ENCODE data around the gene KDM5B. TPM values are rescaled to one million over a fixed set of nuclear protein-coding genes. Genes with fewer than 3 reads are reported as not detected.
A peak's percentile ranks its signal among the peaks of the same experiment; 100 is the strongest.
"Not testable (repeated sequence)": the region's sequence is repeated elsewhere in the genome, so short reads cannot be mapped to it uniquely, and the experiment has no call there.

KDM5B gene
- total RNA-seq, 1 donor: 103 TPM

DNA sequence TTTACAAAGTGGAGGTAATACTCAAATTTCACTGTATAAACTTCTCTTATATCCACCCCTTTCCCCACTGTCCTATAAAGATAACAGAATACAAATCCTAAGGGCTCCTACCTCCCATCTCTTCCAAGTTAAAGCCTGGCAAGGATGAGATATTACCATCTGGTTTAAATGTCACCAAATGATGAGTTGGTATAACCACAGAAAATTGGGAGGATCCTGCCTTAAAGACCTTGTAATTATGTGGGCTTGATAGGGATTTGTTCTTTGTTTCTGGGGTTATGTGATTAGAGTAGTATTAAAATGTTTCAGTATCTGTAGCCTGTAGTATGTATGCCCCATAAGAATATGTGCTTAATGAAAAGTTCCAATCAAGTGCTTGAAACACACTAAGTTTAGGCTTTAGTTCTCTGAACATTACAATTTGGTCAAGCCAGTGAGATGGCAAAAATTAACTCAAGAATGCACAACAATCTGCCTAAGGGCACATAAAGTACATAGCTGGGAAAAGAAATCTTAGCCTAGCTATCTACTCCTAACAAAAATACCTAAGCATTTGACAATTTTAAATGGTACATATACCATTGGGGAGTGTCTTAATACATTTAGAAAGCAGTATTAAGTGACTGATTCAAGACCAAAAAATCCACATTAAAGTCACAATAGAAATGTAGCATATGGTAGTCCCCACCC is 14.0 kb downstream of the KDM5B start:
- DNase-seq (ENCODE audit: low read depth in 2 of 3, low spot score in 2 of 3): no peak

DNA sequence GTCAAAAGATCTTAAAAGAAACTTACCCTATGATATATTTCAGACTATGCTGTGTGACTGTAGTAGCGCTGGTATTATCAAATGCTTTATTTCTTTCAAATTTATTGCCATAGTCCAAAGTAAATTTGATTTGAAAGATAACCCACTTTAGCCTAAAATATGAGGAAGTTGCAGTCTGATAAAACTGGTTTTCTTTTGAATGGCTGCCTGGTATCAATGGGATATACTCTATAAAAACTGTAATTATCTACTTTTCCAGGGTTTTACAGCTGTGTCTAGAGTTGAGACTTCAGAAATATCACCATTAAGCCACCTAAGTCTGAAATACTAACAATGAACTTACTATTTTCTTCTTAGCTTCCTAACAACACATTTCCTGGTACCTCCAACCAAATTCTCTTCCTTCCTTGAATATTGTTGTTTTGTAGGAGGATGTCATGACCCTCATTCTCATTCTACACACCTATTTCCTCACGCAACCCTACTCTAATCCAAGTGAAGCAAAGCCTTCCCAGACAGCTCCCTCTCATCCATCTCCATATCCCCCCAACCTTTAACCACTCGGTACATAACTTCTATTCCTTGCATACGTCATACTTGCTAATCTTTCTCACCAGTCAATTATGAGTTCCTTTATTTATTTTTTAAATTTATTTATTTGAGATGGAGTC is 17.0 kb downstream of the KDM5B start:
- peak in 1 of 3 donors; percentile 20 for DNase-seq (ENCODE audit: low read depth in 2 of 3, low spot score in 2 of 3)

DNA sequence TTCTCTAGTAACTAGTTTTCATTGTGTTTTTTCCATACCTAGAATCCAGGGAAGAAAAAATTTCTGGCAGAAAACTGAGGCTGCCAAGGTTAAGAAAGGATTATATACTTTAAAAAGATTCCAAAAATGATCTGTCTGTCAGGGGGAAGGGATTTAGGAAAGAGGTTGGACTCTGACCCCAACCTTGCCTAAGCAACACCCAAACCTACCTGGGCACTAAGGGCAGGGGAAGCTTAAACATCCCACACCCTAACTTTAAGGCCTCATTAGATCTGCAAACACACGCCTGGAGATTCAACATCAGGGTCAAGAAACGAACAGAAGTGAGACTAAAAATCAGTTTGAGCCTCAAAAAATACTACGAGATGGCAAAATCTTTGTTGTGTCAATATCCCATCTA is 19.4 kb downstream of the KDM5B start:
- no peak for DNase-seq (ENCODE audit: low read depth in 2 of 3, low spot score in 2 of 3)

DNA sequence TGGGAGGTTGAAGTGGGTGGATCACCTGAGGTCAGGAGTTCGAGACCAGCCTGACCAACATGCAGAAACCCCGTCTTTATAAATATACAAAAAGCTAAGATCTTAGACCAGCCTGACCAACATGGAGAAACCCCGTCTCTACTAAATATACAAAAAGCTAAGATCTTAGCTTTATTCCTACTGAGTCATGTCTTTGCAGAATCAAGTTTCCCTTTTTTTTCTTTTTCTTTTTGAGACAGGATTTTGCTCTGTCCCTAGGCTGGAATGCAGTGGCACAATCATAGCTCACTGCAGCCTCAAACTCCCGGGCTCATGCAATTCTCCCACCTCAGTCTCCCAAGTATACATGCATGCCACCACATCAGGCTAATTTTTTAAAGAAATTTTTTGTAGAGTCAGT is 21.4 kb downstream of the KDM5B start:
- DNase-seq (ENCODE audit: low read depth in 2 of 3, low spot score in 2 of 3): no peak

DNA sequence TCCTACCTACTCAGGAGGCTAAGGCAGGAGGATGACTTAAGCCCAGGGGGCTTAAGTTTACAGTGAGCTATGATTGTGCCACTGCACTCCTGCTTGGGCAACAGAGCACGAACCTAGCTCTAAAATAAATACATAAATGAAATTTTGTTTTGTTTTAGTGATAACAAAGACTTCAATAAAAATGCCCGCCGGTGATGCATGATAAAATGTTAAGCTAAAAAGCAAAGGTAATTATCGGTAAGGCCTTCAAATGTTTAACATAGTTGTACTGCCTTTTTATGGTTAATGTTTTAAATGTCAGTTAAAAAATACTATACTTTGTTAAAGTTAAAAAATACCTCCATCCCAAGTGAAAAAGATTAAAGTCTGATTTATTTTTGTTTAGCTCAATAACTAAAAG is 27.0 kb downstream of the KDM5B start:
- no peak for DNase-seq (ENCODE audit: low read depth in 2 of 3, low spot score in 2 of 3)

DNA sequence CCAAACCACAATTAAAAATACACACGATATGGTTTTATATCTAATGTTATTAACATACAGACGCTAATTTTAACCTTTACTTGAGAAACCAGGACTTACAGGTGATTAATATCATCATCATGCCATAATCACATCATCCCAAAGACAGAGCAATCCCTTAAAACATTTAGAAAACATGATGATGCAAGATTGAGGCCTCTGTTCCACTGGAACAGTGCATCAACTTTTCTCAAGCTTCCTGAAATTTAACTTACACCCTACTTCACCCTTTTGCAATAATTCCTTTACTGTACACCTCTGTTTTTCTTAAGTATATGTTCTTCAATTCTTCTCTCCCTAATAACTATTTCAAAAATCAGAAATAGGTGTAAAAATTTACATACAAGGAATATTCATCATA is 38.1 kb downstream of the KDM5B start:
- DNase-seq (ENCODE audit: low read depth in 2 of 3, low spot score in 2 of 3): no peak

DNA sequence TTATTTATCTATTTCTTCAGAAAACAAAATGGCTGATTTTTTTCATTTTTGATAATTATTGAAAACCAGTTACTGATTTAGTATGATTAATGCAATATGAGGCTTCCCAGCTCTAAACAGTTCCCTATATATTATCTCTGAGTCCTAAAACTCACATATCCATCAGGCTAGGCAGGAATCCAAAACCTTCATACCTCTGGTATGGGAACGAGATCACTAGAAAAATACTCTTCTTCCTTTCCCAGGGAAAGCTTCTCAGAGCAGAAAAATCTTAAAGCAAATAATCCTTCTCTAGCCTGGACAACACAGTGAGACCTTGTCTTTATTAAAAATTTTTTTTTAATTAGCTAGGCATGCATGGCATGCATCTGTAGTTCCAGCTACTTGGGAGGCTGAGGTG is 42.5 kb downstream of the KDM5B start:
- DNase-seq (ENCODE audit: low read depth in 2 of 3, low spot score in 2 of 3): no peak

DNA sequence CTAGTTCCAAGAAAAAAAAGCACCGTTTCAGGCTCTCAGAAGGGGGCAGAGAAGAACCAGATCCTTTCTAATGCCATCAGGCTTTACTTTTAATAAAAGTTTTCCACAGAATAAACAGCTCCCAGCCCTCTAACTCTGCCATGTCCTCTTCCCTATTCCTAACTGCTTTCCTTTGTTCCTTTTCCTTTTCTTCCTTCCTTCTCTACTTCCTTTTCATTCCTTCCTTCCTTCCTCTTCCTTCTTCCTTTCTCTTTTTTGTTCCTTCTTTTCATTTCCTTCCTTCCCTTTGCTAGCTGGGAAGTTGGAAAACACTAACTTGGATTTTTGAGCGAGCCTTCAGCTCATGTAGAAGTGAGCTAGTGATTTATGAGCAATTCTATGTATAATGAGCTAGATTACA is 46.2 kb downstream of the KDM5B start:
- no peak for DNase-seq (ENCODE audit: low read depth in 2 of 3, low spot score in 2 of 3)

DNA sequence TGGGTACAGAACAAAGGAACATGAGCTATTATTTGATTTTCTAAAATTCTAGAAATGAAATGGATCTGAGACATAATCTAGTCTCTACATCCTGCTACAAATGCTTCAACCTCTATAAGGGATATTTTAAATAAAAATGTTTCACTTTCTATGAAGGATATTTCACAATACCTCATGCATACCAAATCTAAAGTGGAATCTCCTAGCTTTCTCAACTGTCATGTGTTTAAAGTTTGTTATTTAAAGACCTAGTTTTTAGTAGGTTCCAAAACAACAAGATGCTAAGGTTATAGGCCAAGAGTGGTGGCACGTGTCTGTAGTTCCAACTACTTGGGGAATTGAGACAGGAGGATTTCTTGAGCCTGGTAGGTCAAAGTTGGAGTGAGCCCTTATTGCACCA is 47.6 kb downstream of the KDM5B start:
- DNase-seq (ENCODE audit: low read depth in 2 of 3, low spot score in 2 of 3): no peak

DNA sequence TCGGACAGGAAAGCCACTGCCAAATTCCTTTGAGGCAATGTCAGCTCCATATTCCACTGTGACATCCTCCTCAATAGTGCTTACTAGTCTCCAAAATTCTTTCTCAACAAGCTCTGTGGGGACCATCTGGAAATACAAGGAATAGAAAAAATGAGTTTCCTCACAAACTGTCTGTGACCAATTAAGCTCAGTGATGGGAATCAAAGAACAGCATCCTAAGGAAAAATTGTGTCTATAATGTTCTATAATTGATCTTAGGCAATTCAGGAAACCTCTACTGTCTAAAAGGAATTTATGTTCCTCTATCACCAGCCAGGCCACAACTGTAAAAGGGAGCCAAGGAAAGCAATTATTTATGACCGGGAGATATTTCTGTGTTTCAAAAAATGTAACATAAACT is 51.8 kb downstream of the KDM5B start:
- DNase-seq (ENCODE audit: low read depth in 2 of 3, low spot score in 2 of 3): no peak

DNA sequence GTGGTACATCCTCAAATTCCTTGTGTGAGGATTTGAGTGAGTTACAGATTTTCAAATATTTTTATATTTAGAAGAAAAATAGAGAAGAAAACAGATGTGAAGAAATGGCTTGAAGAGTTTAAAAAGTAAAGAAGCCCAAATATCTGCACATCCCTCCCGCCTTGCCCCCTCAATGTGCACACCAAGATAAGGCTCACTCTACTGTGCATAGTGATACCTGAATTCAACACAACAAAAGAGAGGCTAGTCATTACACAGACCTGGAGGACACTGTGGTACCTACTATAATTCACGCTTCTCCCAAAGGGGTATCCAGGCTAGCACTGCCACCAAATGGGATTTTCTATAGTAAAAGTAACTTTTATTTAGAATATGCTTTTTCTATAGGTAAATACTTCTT is 53.9 kb downstream of the KDM5B start:
- DNase-seq (ENCODE audit: low read depth in 2 of 3, low spot score in 2 of 3): no peak

DNA sequence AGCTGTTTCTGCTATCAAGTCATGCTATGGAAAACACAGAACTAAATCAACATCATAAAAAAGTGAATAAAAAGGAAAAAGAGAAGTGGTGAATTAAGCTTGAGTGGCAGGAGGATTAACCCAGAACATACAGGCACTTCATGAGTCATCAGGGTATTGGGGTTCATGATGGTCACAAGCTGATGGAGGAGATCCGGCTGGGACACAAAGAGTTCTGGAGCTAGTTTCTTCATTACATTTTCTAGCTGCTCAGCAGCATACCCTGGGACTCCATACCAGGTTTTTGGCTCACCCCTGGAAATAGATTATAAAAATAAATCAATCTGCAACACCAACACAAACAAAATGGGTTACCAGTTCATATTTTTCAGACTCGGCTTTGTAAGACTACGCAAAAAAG is 55.4 kb downstream of the KDM5B start:
- DNase-seq (ENCODE audit: low read depth in 2 of 3, low spot score in 2 of 3): peak in 2 of 3 donors; percentile 3 to 6

DNA sequence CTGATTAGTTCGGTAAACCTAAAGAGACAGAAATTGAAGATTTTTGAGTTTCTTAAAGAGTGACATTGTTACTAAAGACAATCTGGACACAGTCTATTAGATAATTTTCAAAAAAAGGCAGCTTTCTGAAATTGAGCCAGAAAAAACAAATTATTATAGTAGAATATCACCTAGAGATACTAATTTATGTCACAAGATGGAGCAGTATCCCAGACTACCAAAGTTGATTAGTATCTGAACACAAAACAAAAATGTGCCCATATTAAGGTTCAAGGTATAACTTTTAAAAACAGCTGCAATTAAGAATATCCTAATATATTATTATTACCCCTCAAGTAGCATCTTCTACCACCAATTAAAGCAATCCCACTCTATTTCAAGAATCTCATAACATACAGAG is 57.5 kb downstream of the KDM5B start:
- DNase-seq (ENCODE audit: low read depth in 2 of 3, low spot score in 2 of 3): peak in 1 of 3 donors; percentile 26

DNA sequence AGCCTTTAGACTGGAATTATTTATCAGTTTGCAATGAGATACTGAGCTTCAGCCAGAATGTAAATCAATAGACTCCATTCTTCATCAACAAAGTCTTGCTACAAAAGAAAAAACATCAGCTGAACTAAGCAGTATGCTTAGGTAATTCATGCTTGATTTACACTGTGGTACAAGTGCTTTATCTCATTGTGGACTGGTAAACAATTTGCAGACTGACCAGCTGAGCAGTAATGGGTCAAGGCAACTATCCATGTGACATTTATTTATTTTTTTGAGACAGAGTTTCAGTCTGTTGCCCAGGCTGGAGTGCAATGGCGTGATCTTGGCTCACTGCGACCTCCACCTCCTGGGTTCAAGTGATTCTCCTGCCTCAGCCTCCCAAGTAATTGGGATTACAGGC is 58.2 kb downstream of the KDM5B start:
- no peak for DNase-seq (ENCODE audit: low read depth in 2 of 3, low spot score in 2 of 3)

DNA sequence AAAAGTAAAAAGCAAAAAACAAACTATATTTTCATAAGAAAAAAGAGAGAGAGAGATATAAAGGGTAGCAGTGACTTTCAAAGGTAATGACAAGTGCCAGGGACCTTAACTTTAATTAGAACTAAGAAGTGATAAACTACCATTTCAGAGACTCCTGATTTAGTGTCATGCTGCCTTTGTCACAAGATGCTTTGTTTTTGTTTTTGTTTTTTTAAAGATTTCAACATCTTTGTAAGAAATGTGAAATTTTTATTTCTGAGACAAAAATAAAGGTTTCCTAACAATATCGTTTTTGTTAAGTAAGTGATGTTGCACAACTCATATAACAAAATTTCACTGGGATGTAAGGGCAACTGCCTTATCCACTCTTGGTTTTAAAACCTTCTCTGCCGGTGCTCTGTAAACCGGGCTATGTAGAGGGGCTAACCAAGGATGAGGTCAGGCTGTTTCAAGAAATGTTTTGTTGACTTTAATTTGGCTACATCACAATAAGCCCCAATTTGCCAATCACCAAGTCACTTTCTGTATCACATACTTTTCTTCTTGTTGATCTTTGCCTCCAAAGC is 62.8 kb downstream of the KDM5B start:
- DNase-seq (ENCODE audit: low read depth in 2 of 3, low spot score in 2 of 3): no peak

DNA sequence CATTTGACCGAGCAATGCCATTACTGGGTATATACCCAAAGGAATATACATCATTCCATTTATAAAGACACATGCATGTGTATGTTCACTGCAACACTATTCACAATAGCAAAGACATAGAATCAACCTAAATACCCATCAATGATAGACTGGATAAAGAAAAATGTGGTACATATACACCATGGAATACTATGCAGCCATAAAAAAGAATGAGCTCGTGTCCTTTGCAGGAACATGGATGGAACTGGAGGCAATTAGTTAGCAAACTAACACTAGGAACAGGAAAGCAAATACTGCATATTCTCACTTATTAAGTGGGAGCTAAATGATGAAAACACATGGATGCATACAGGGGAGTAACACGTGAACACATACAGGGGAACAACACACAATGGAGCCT is 63.5 kb downstream of the KDM5B start:
- DNase-seq (ENCODE audit: low read depth in 2 of 3, low spot score in 2 of 3): not testable (repeated sequence)

DNA sequence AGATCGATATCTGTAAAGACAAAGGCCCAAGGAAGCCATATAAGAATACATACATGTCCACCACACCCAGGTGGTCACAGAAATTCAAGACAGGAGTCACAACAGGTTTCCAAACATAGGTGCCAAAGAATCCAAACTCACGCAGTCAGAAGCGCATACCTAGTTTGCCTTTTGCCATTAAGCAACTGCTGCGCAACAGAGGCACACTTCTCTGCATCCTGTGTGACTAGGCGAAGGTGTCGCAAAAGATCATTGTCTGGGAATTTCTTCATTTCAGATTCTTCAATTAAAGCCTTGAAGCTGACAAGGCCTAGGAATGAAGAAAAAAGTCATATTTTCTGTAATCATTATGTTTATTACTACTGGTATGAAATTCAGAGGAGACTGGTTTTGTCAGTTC is 65.7 kb downstream of the KDM5B start:
- no peak for DNase-seq (ENCODE audit: low read depth in 2 of 3, low spot score in 2 of 3)

DNA sequence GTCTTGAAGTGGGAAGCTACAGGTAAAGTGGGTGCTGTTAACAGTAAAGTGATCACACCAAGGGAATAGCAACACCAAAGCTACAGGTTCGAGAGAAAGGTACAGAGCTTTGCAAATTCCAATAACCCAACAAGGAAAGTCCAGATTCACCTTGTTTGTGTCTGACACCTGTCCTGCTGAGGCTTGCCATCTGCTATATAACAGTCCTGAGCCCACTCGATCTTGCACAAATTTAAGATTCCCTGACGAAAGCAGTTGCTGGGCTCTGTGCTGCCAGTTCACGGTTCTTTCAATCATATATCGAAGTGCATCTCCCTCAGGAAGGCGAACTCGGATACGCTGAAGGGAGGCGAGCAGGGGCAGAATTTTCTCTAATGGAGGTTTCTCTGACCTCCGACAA is 75.0 kb downstream of the KDM5B start:
- DNase-seq (ENCODE audit: low read depth in 2 of 3, low spot score in 2 of 3): no peak

DNA sequence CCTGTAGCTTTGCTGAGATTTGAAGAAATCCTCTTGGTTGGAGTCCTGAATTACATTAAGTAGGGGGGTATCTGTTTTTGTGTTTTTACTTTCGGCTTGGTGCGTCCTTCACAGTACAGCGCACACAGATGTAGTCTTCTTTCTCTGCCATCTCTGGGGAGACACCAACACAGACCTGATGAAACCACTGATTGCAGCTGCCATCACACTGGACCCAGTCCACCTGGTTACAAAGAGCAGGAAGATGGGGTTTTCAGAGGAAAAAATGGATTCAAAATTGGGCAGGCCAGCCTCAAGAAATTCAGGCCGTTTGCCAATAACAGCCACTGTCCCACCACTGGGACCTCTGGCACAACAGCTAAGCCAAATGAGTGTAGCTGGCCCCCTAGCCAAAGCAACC is 79.3 kb downstream of the KDM5B start:
- no peak for DNase-seq (ENCODE audit: low read depth in 2 of 3, low spot score in 2 of 3)

DNA sequence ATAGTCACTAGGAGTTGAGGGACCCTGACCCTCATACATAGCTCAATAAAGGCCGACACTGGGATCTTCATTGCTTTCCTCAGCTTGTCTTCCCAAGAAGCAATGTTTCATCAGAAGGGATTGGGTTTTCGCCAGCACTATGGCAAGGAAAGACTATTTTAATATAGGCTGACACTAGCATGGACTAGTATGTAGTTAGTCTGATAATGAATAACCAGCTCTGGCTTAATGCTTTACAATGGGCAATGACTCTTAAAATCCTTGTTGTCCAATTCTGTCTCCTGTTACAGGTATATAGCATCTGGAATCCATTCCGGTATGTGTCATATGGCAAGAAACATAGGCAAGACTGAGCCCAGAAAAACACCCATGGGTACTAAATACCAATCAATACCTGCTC is 82.7 kb downstream of the KDM5B start:
- no peak for DNase-seq (ENCODE audit: low read depth in 2 of 3, low spot score in 2 of 3)

DNA sequence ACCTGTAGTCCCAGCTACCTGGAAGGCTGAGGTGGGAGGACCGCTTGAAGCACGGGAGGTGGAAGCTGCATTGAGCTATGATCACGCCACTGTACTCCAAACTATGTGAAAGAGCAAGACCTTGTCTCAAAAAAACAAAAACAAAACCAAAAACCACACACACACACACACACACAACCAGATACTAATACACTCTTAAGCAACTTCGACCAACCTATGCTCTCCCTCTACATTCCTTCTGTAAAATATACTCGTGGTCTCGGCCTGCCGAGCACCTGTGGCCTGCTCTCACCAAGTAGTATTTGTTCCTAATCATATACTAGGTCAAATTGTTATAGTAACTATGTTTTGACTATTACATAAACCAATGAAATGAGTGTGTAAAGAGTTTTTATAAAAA is 84.5 kb downstream of the KDM5B start:
- no peak for DNase-seq (ENCODE audit: low read depth in 2 of 3, low spot score in 2 of 3)

DNA sequence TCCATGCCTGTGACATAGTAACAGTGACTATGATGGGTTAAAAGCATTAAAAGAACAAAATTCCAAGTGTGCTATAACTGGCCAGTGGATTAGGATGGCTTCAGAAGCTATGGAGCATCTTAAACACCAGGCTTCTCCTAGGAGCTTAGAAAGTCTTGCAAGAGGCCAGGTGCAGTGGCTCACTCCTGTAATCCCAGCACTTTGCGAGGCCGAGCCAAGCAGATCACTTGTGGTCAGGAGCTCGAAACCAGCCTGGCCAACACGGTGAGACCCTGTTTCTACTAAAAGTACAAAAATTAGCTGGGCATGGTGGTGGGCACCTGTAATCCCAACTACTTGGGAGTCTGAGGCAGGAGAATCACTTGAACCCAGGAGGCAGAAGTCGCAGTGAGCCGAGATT is 85.2 kb downstream of the KDM5B start:
- not testable (repeated sequence) for DNase-seq (ENCODE audit: low read depth in 2 of 3, low spot score in 2 of 3)
